Right lobe of liver (tissue), 6 donors: ENCODE results near the gene ID3. TPM values are rescaled to one million over a fixed set of nuclear protein-coding genes. Genes with fewer than 3 reads are reported as not detected.

Experiments used
- ATAC-seq, 4 donors: fragments of 200-7000 bp; cut with Tn5 transposase; one replicate each; pipeline ENCODE4 v1.9.1; 2020; ENCODE audit warnings: mild to moderate bottlenecking in 4 of 4, moderate library complexity in 4 of 4
- DNase-seq, 3 donors: peaks; one replicate each; pipeline ENCODE4 v3.0.0-alpha.2; 2020
- H3K27ac ChIP-seq, 3 donors: fragments of 200-600 bp; one replicate each; pipeline ENCODE4 v1.8.0; 2022
- H3K27me3 ChIP-seq, 2 donors: fragments of 200-600 bp; one replicate each; pipeline ENCODE4 v1.8.0; 2022
- H3K36me3 ChIP-seq, 4 donors: fragments of 200-600 bp; sonication (generic) in 1 of 4; one replicate each; pipeline versions ENCODE4 v1.5.1 to v1.8.0; 2017 to 2022; ENCODE audit warnings: control low read depth in 1 of 4
- H3K4me1 ChIP-seq, 4 donors: fragments of 200-600 bp; sonication (generic) in 1 of 4; one replicate each; pipeline versions ENCODE4 v1.5.1 to v1.8.0; 2017 to 2022; ENCODE audit warnings: control low read depth in 1 of 4
- H3K4me3 ChIP-seq, 3 donors: fragments of 200-600 bp; one replicate each; pipeline ENCODE4 v1.8.0; 2022
- H3K9me3 ChIP-seq, 4 donors: fragments of 200-600 bp; sonication (generic) in 1 of 4; one replicate each; pipeline versions ENCODE4 v1.5.1 to v1.8.0; 2017 to 2022; ENCODE audit warnings: control low read depth in 1 of 4
- CTCF ChIP-seq, 4 donors: fragments of 200-600 bp in 3 of 4; fragments of 450-650 bp in 1 of 4; IDR thresholded peaks; one replicate each; pipeline versions ENCODE4 v1.5.1 to v1.8.0; 2016 to 2022; ENCODE audit warnings: antibody characterized with exemption in 4 of 4, mild to moderate bottlenecking in 2 of 4
- POLR2A ChIP-seq: fragments of 450-650 bp; IDR thresholded peaks from one replicate; pipeline ENCODE4 v1.6.1; 2017; ENCODE audit warnings: antibody characterized with exemption, mild to moderate bottlenecking
- WGBS: methylation state at CpG from one replicate; pipeline ENCODE4 v1.1.6; 2018; ENCODE audit warnings: low coverage, low lambda C conversion rate; ENCODE audit not compliant: insufficient coverage; ENCODE audit errors: missing lambda C conversion rate; 5-methylcytosine and 5-hydroxymethylcytosine counted together
- intact Hi-C, 2 donors: fragments of 100-400 bp; cut with DNase I; formaldehyde crosslinking; loops; one replicate each; pipeline versions ENCODE4 v1.11.2 to v1.14.1; 2022
- total RNA-seq, 6 experiments: library from RNA; depleted of rRNA in 2 of 6; stranded (reverse); fragments of >200 nt in 2 of 6; fragmentation: NEBNext Ultra II Directional in 3 of 6; extraction: Animal tissue kit (Norgen Biotek cat#: 25700) in 3 of 6; gene quantifications; one replicate each; pipeline versions ENCODE4 v1.1.0 to v1.2.4, GENCODE V29; 2016 to 2023
- donor health status: DM: no; HTN: yes; CAD: no.
- donor health status: DM: no; HTN: no; CAD: no.
- donor health status: DM: no; HTN: no; CAD: no.
- donor health status: DM: no; HTN: yes; CAD: no.
- donor health status: DM: no; HTN: yes; CAD: no.

Gene ID3
- total RNA-seq, 6 experiments from 2014 or later = 12.7 to 44.6 (median 27.0) TPM

GRCh38 chr1:23600283-23600682 lies 41.0 kb upstream of the ID3 start:
- Histone ChIP-seq H3K4me1 (no peaks in the 10 kb centered on the region), H3K27me3 (no peaks in the 10 kb centered on the region), H3K4me3 (no peak overlapping the region), H3K27ac (no peak overlapping the region), H3K9me3 (no peaks in the 10 kb centered on the region), H3K36me3 (no peaks in the 10 kb centered on the region)
- ATAC-seq (no peak), DNase-seq (no peak)
- TF ChIP-seq POLR2A (no peak), CTCF (IDR thresholded peaks at IDR 0.05) (no peak)
- intact Hi-C loops = no loop called here
- 43% methylated on average over 1 of the region's 6 CpGs for WGBS

DNA sequence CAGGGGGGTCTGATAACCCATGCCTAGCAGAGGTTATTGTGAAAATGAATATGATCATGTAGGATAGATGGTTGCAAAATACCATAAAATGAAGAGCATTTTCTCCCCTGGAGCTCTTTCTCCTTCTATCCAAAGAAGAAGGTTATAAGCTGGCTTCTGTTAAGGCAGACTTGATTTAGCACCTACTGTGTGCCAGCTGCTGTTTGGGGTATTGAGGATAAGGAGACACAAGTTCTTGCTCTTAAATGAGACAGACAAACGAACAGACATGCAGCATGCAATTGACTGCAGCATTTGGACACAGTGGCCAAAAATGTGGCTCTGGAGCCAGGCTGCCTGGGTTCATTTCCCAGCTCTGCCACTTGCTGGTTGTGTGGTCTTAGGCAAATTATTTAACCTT lies 39.8 kb upstream of the ID3 start:
- no peak for TF ChIP-seq CTCF (IDR thresholded peaks at IDR 0.05)
- no peak for TF ChIP-seq POLR2A
- no peaks in the 10 kb centered on the region for H3K9me3 ChIP-seq
- WGBS = 71% methylated on average over 1 of the region's 1 CpG
- no peak overlapping the region for H3K4me3 ChIP-seq
- DNase-seq (no peak), ATAC-seq (no peak)
- intact Hi-C loops = no loop called here
- no peaks in the 10 kb centered on the region for H3K4me1 ChIP-seq
- no peaks in the 10 kb centered on the region for H3K27me3 ChIP-seq
- H3K36me3 ChIP-seq = no peaks in the 10 kb centered on the region
- H3K27ac ChIP-seq = no peak overlapping the region

- no peak overlapping the region for H3K27ac ChIP-seq
- no peaks in the 10 kb centered on the region for H3K36me3 ChIP-seq
- DNase-seq (no peak), ATAC-seq (no peak)
- intact Hi-C loops = no loop called here
- no peaks in the 10 kb centered on the region for H3K9me3 ChIP-seq
- no peaks in the 10 kb centered on the region for H3K4me1 ChIP-seq
- no peak overlapping the region for H3K4me3 ChIP-seq
- WGBS = 58% methylated on average over 4 of the region's 8 CpGs
- TF ChIP-seq CTCF (IDR thresholded peaks at IDR 0.05) (no peak), POLR2A (no peak)
- no peaks in the 10 kb centered on the region for H3K27me3 ChIP-seq
These were observed 39.1 kb upstream of the ID3 start for GRCh38 chr1:23598424-23598823.

- H3K27me3 ChIP-seq = no peaks in the 10 kb centered on the region
- H3K9me3 ChIP-seq = no peaks in the 10 kb centered on the region
- no peaks in the 10 kb centered on the region for H3K36me3 ChIP-seq
- no peak overlapping the region for H3K4me3 ChIP-seq
- intact Hi-C loops = no loop called here
- no peaks in the 10 kb centered on the region for H3K4me1 ChIP-seq
- no peak for TF ChIP-seq CTCF (IDR thresholded peaks at IDR 0.05)
- no peak for TF ChIP-seq POLR2A
- 43% methylated on average over 4 of the region's 4 CpGs for WGBS
- no peak for ATAC-seq
- H3K27ac ChIP-seq = no peak overlapping the region
- no peak for DNase-seq
These were observed 38.5 kb upstream of the ID3 start for GRCh38 chr1:23597635-23598388.
